HL-60 (cell line): ENCODE data around the gene PYGB.

Source experiments
- POLR2AphosphoS5 ChIP-seq: IDR thresholded peaks from 2 replicates; pipeline ENCODE4 v1.6.1; 2012; ENCODE audit warnings: low read depth
- SPI1 ChIP-seq: IDR thresholded peaks from 2 replicates; pipeline ENCODE4 v1.6.1; 2012; ENCODE audit warnings: low read depth, mild to moderate bottlenecking, borderline replicate concordance
- TF ChIP-seq, protein P1 (sequence below): IDR thresholded peaks from one replicate; pipeline ENCODE4 v1.5.1; 2011; ENCODE audit warnings: low read length, control low read depth, inconsistent platforms; ENCODE audit not compliant: insufficient read depth
- TF ChIP-seq, protein P2 (sequence below): IDR thresholded peaks from 2 replicates; pipeline ENCODE4 v1.6.1; 2012; ENCODE audit warnings: low read depth; ENCODE audit not compliant: insufficient replicate concordance

DNA sequence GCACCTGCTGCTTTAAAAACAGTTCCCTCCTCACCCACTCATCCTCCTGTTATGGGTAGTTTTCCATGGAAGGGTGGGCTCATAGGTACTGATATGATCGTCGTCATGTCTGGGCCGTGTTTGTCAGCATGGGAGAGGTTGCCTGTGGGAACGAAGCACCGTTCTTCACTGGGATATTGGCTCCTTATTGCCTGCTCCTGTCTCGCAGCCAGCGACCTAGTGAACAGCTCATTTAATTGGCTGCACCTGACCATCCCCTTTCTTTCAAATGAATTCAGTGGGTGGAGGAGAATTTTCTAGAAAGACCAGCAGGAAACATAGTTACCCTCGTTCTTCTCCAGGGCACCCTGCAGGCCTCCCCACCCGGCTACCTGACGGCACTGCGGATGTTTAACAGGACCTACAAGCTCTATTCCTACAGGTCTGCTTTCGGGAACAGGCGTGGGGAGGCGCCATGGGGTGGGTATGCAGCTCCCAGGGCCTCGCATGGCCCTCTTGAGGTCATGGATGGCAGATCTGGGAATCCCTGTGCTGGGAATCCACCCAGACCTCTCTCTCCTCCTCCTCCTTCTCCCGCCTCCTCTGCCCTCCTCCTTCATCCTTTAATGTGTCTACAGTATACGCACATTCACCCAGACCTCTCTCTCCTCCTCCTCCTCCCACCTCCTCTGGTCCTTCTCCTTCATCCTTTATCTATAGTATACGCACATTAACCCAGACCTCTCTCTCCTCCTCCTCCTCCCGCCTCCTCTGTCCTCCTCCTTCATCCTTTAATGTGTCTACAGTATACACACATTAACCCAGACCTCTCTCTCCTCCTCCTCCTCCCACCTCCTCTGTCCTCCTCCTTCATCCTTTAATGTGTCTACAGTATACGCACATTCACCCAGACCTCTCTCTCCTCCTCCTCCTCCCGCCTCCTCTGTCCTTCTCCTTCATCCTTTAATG, 30.4 kb upstream of the PYGB start:
- TF ChIP-seq, protein P1, sequence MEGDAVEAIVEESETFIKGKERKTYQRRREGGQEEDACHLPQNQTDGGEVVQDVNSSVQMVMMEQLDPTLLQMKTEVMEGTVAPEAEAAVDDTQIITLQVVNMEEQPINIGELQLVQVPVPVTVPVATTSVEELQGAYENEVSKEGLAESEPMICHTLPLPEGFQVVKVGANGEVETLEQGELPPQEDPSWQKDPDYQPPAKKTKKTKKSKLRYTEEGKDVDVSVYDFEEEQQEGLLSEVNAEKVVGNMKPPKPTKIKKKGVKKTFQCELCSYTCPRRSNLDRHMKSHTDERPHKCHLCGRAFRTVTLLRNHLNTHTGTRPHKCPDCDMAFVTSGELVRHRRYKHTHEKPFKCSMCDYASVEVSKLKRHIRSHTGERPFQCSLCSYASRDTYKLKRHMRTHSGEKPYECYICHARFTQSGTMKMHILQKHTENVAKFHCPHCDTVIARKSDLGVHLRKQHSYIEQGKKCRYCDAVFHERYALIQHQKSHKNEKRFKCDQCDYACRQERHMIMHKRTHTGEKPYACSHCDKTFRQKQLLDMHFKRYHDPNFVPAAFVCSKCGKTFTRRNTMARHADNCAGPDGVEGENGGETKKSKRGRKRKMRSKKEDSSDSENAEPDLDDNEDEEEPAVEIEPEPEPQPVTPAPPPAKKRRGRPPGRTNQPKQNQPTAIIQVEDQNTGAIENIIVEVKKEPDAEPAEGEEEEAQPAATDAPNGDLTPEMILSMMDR = no peak
- TF ChIP-seq SPI1 (no peak), POLR2AphosphoS5 (no peak)
- TF ChIP-seq, protein P2, sequence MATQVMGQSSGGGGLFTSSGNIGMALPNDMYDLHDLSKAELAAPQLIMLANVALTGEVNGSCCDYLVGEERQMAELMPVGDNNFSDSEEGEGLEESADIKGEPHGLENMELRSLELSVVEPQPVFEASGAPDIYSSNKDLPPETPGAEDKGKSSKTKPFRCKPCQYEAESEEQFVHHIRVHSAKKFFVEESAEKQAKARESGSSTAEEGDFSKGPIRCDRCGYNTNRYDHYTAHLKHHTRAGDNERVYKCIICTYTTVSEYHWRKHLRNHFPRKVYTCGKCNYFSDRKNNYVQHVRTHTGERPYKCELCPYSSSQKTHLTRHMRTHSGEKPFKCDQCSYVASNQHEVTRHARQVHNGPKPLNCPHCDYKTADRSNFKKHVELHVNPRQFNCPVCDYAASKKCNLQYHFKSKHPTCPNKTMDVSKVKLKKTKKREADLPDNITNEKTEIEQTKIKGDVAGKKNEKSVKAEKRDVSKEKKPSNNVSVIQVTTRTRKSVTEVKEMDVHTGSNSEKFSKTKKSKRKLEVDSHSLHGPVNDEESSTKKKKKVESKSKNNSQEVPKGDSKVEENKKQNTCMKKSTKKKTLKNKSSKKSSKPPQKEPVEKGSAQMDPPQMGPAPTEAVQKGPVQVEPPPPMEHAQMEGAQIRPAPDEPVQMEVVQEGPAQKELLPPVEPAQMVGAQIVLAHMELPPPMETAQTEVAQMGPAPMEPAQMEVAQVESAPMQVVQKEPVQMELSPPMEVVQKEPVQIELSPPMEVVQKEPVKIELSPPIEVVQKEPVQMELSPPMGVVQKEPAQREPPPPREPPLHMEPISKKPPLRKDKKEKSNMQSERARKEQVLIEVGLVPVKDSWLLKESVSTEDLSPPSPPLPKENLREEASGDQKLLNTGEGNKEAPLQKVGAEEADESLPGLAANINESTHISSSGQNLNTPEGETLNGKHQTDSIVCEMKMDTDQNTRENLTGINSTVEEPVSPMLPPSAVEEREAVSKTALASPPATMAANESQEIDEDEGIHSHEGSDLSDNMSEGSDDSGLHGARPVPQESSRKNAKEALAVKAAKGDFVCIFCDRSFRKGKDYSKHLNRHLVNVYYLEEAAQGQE = no peak
